Stimulated activated CD4-positive, alpha-beta T cell treated with anti-CD3 and anti-CD28 coated beads, Interleukin-4, amount 100 ng/mL, for 24 hours (primary cell): Measurements from ENCODE around the gene ARMCX4.
"Not testable (repeated sequence)": the region's sequence is repeated elsewhere in the genome, so short reads cannot be mapped to it uniquely, and the experiment has no call there.

Experiments
- DNase-seq: peaks from one replicate; pipeline ENCODE4 v3.0.0-alpha.2; 2020

Gene ARMCX4

GRCh38 chrX:101485212-101485949, at the start of gene ARMCX4:
Gene ARMCX4 (plus strand): TSS chrX:101485456. CDS start chrX:101488590, 3,134 bp downstream.
- DNase-seq: peak; percentile 37

- DNase-seq: no peak
Observed at GRCh38 chrX:101442085-101442484, 43.2 kb upstream of the ARMCX4 start.

- DNase-seq: no peak
Observed at GRCh38 chrX:101449279-101449678, 36.0 kb upstream of the ARMCX4 start.

GRCh38 chrX:101450085-101450484, 35.2 kb upstream of the ARMCX4 start:
- no peak for DNase-seq

- DNase-seq: no peak
Observed at GRCh38 chrX:101450961-101451360, 34.3 kb upstream of the ARMCX4 start.

- DNase-seq: no peak
Observed at GRCh38 chrX:101452056-101452455, 33.2 kb upstream of the ARMCX4 start.

- no peak for DNase-seq
Observed at GRCh38 chrX:101460669-101461068, 24.6 kb upstream of the ARMCX4 start.

GRCh38 chrX:101462892-101463291, 22.4 kb upstream of the ARMCX4 start:
- no peak for DNase-seq

GRCh38 chrX:101478366-101478765, 6.9 kb upstream of the ARMCX4 start:
- no peak for DNase-seq

- DNase-seq: no peak
Observed at GRCh38 chrX:101482296-101482695, 3.0 kb upstream of the ARMCX4 start.

- no peak for DNase-seq
Observed at GRCh38 chrX:101483705-101484104, 1.6 kb upstream of the ARMCX4 start.

GRCh38 chrX:101484135-101484534, 1.1 kb upstream of the ARMCX4 start:
- DNase-seq: no peak

- DNase-seq: no peak
Observed at GRCh38 chrX:101488796-101489195, 3.5 kb downstream of the ARMCX4 start.

- no peak for DNase-seq
Observed at GRCh38 chrX:101491943-101492342, 6.7 kb downstream of the ARMCX4 start.

GRCh38 chrX:101493225-101493624, 8.0 kb downstream of the ARMCX4 start:
- no peak for DNase-seq

GRCh38 chrX:101502929-101503328, 17.7 kb downstream of the ARMCX4 start:
- not testable (repeated sequence) for DNase-seq

GRCh38 chrX:101507372-101507771, 22.1 kb downstream of the ARMCX4 start:
- DNase-seq: no peak

- no peak for DNase-seq
Observed at GRCh38 chrX:101507986-101508385, 22.7 kb downstream of the ARMCX4 start.

GRCh38 chrX:101530944-101531343, 45.7 kb downstream of the ARMCX4 start:
- DNase-seq: no peak
